PFSK-1 (cell line): ENCODE results near the gene DIAPH1.

Experiments used
- POLR2AphosphoS5 ChIP-seq: IDR thresholded peaks from 2 replicates; pipeline ENCODE4 v1.6.1; 2012; ENCODE audit warnings: low read depth, mild to moderate bottlenecking, control low read depth, low read length, moderate library complexity
- REST ChIP-seq, 2 experiments: IDR thresholded peaks; 2 replicates each; pipeline versions ENCODE4 v1.6.1 to v1.8.0; 2011 to 2012; ENCODE audit warnings: low read depth in 2 of 2, low read length in 2 of 2, control low read depth in 1 of 2, inconsistent platforms in 1 of 2, mild to moderate bottlenecking in 1 of 2, moderate library complexity in 1 of 2; ENCODE audit not compliant: insufficient read depth in 1 of 2
- SIN3A ChIP-seq: IDR thresholded peaks from 2 replicates; pipeline ENCODE4 v1.6.1; 2012; ENCODE audit warnings: mild to moderate bottlenecking, low read length, moderate library complexity, borderline replicate concordance; ENCODE audit not compliant: insufficient read depth
- TAF1 ChIP-seq: IDR thresholded peaks from 2 replicates; pipeline ENCODE4 v1.6.1; 2012; ENCODE audit warnings: low read length, control low read depth, borderline replicate concordance; ENCODE audit not compliant: insufficient read depth

GRCh38 chr5:141650851-141651727 lies 32.3 kb upstream of the DIAPH1 start, which contains the start of gene FCHSD1:
- peak; percentile 71 for TF ChIP-seq POLR2AphosphoS5
- TF ChIP-seq REST (IDR thresholded peaks at IDR 0.05; ENCODE audit: insufficient read depth in 1 of 2, low read depth in 2 of 2, low read length in 2 of 2): no peak
- TF ChIP-seq SIN3A: no peak
- 0 out of 2 replicates have a peak, but pooled peaks have one; percentile 20 for TF ChIP-seq TAF1
